Esophagus squamous epithelium (tissue), 5 donors: Measurements from ENCODE around the gene FMN2. TPM values are rescaled to one million over a fixed set of nuclear protein-coding genes. Genes with fewer than 3 reads are reported as not detected.
"Not testable (repeated sequence)": the region's sequence is repeated elsewhere in the genome, so short reads cannot be mapped to it uniquely, and the experiment has no call there.

Experiments used
- DNase-seq: peaks from one replicate; lab custom pipeline; 2025; lab: John Stamatoyannopoulos, UW
- H3K27ac ChIP-seq, 4 donors: fragments of 200-600 bp; sonication (generic); one replicate each; pipeline ENCODE4 v1.5.1; 2016 to 2019; ENCODE audit warnings: mild to moderate bottlenecking in 1 of 4
- H3K27me3 ChIP-seq, 4 donors: fragments of 200-600 bp; sonication (generic); 1 replicate in 3 of 4; 2 replicates in 1 of 4; pipeline versions ENCODE4 v1.5.1 to v1.6.0; 2017 to 2021; ENCODE audit warnings: antibody characterized with exemption in 1 of 4
- H3K36me3 ChIP-seq, 3 donors: fragments of 200-600 bp; sonication (generic); one replicate each; pipeline ENCODE4 v1.5.1; 2016 to 2019
- H3K4me1 ChIP-seq, 3 donors: fragments of 200-600 bp; sonication (generic); one replicate each; pipeline ENCODE4 v1.5.1; 2017 to 2019
- H3K4me3 ChIP-seq, 4 donors: fragments of 200-600 bp; sonication (generic); 1 replicate in 3 of 4; 2 replicates in 1 of 4; pipeline ENCODE4 v1.5.1; 2016 to 2019; ENCODE audit warnings: mild to moderate bottlenecking in 2 of 4, moderate library complexity in 1 of 4
- H3K9me3 ChIP-seq, 3 donors: fragments of 200-600 bp; sonication (generic); one replicate each; pipeline ENCODE4 v1.5.1; 2016 to 2019
- POLR2A ChIP-seq, 4 donors: fragments of 450-650 bp; IDR thresholded peaks; one replicate each; pipeline ENCODE4 v1.6.1; 2017; ENCODE audit warnings: antibody characterized with exemption in 4 of 4, mild to moderate bottlenecking in 4 of 4, moderate library complexity in 3 of 4
- WGBS, 2 donors: methylation state at CpG; one replicate each; pipeline ENCODE4 v1.1.5; 2018; 5-methylcytosine and 5-hydroxymethylcytosine counted together
- intact Hi-C: fragments of 100-400 bp; cut with DNase I; formaldehyde crosslinking; loops from one replicate; pipeline ENCODE4 v1.15.0; 2022
- total RNA-seq, 4 donors: library from RNA; depleted of rRNA; stranded (reverse); fragments of >200 nt; gene quantifications; one replicate each; pipeline ENCODE4 v1.1.0, GENCODE V29; 2016
- TF ChIP-seq, protein P1 (sequence below), 6 experiments: fragments of 450-650 bp in 4 of 6; fragments of 200-600 bp in 2 of 6; sonication (generic) in 2 of 6; IDR thresholded peaks; one replicate each; pipeline ENCODE4 v1.5.1; 2016 to 2019; ENCODE audit warnings: antibody characterized with exemption in 6 of 6, mild to moderate bottlenecking in 4 of 6, moderate library complexity in 4 of 6
- donor health status: DM: yes; HTN: yes; CAD: no.

The FMN2 gene
- total RNA-seq, 4 donors from 2014 or later, result 0.19 to 0.35 TPM; not detected in 2

DNA sequence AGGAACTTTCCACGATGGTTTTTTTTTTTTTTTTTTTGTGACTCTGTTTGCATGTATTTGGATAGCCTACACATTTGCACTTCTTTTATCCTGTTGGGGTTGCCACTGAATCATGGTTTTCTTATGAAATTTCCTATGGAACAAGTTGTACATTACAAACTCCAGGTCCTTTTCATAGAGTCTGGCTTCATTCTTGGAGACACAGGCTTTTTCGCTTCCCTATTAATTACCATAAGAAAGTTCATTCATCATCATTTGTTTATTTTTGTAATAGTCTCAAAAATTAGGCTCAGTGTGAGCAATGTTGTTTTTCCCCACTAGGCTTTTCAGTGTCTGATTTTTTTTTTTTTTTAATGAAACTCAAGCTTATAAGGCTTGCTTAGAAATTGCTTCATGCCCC, 179.4 kb downstream of the FMN2 start:
- H3K4me1 ChIP-seq, result no peaks in the 10 kb centered on the region
- TF ChIP-seq, protein P1, sequence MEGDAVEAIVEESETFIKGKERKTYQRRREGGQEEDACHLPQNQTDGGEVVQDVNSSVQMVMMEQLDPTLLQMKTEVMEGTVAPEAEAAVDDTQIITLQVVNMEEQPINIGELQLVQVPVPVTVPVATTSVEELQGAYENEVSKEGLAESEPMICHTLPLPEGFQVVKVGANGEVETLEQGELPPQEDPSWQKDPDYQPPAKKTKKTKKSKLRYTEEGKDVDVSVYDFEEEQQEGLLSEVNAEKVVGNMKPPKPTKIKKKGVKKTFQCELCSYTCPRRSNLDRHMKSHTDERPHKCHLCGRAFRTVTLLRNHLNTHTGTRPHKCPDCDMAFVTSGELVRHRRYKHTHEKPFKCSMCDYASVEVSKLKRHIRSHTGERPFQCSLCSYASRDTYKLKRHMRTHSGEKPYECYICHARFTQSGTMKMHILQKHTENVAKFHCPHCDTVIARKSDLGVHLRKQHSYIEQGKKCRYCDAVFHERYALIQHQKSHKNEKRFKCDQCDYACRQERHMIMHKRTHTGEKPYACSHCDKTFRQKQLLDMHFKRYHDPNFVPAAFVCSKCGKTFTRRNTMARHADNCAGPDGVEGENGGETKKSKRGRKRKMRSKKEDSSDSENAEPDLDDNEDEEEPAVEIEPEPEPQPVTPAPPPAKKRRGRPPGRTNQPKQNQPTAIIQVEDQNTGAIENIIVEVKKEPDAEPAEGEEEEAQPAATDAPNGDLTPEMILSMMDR (IDR thresholded peaks at IDR 0.05), result no peak
- no peak for TF ChIP-seq POLR2A (IDR thresholded peaks at IDR 0.05)
- H3K27me3 ChIP-seq, result no peaks in the 10 kb centered on the region
- no peak for DNase-seq
- H3K4me3 ChIP-seq, result no peak overlapping the region
- peaks cover 0 to 14% (median 0%) of the 10 kb centered on the region in 3 donors for H3K9me3 ChIP-seq
- WGBS, 2 donors, result 57 to 62% methylated on average over 2 of the region's 2 CpGs
- H3K36me3 ChIP-seq, result no peaks in the 10 kb centered on the region
- H3K27ac ChIP-seq, result no peak overlapping the region
- intact Hi-C loops, result no loop called here

DNA sequence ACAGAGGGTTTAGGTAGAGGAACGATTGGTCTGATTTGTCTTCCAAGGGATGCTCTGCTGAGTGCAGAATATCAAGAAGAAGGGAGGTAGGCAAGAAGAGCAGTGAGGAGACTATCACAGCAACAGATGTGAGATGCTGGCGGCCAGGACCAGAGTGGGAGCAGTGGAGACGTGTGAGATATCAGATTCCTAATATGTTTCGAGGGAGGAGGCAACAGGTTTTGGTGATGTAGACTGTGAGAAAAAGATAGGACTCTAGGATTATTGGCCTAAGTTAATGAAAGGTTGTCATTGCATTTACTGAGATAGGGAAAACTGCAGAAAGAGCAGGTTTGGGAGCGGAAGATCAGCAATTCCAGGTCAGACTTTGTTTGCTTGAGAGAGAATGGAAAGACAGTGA, 182.9 kb downstream of the FMN2 start:
- WGBS, 2 donors, result 76 to 78% methylated on average over 5 of the region's 5 CpGs
- Histone ChIP-seq H3K4me3 (no peak overlapping the region), H3K9me3 (peaks cover 0 to 7% (median 0%) of the 10 kb centered on the region in 3 donors), H3K27ac (no peak overlapping the region), H3K4me1 (no peaks in the 10 kb centered on the region), H3K27me3 (no peaks in the 10 kb centered on the region), H3K36me3 (no peaks in the 10 kb centered on the region)
- DNase-seq, result no peak
- no peak for TF ChIP-seq POLR2A (IDR thresholded peaks at IDR 0.05)
- TF ChIP-seq, protein P1 (IDR thresholded peaks at IDR 0.05), result no peak
- intact Hi-C loops, result no loop called here

DNA sequence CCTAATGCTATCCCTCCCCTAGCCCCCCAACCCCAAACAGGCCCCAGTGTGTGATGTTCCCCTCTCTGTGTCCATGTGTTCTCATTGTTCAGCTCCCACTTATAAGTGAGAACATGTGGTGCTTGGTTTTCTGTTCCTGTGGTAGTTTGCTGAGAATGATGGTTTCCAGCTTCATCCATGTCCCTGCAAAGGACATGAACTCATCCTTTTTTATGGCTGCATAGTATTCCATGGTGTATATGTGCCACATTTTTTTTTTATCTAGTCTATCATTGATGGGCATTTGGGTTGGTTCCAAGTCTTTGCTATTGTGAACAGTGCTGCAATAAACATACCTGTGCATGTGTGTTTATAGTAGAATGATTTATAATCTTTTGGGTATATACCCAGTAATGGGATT, 183.5 kb downstream of the FMN2 start:
- H3K27ac ChIP-seq, H3K9me3 ChIP-seq, DNase-seq, H3K36me3 ChIP-seq, H3K27me3 ChIP-seq, H3K4me1 ChIP-seq, H3K4me3 ChIP-seq, intact Hi-C loops: not testable (repeated sequence)

DNA sequence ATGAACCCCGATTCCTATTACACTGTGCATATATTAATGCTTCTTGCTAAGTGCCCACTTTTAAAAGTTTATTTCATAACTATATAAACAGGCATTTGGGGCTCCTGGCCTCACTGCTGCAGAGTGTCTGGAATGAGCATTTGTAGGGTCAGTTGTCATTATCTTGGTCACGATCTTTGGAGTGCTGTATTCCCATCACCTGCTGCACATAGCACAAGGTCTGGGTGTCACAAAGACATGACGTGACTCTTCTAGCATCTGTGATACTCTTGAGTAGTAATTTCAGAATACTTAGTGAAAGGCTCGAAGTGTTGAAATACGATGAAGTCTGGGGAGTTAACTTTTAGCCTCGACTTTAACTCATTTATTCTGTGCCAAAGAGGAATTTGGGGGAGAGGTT, 186.4 kb downstream of the FMN2 start:
- intact Hi-C loops, result no loop called here

DNA sequence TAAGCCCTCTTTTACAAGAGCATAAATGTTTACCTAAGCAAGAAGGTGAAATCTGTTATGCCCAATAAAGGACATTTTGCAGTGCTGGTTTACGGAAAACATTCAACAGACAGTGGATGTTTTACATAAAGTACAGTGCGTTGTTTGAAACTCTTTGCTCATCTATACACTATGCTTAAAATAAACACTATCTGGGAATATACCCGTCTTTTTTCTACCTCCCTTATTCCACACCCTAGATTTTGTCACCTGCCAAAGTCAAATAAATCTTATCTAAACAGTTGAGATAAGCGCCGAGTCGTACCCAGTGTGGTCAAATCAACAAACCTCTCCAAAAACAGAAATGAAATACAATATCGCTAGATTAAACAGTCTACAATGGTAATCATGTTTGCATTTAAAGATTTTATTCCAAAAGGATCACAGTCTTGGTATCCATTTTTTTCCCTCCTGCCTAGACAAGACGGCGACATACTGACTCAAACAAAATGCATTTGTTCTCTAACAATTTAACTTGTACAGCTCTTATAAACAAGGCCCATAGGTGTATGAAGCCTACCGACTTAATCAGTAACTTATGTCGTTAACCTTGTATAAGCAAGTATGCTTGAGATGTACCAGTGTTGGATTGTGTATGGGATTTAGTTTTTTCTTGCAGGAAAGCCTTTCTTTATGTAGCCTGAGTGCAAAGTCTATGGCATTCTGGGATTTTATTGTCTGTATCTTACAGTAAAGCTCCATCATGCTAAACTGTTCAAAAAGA, 189.1 kb downstream of the FMN2 start:
- TF ChIP-seq, protein P1 (IDR thresholded peaks at IDR 0.05), result no peak
- TF ChIP-seq POLR2A (IDR thresholded peaks at IDR 0.05), result no peak
- Histone ChIP-seq H3K4me1 (no peaks in the 10 kb centered on the region), H3K4me3 (no peak overlapping the region), H3K9me3 (no peaks in the 10 kb centered on the region), H3K27ac (no peak overlapping the region), H3K36me3 (no peaks in the 10 kb centered on the region), H3K27me3 (no peaks in the 10 kb centered on the region)
- intact Hi-C loops, result no loop called here
- no peak for DNase-seq
- 52 to 74% methylated on average over 11 of the region's 11 CpGs for WGBS, 2 donors

More for the DNA sequence above, 186.4 kb downstream of the FMN2 start:
- H3K4me3 ChIP-seq, result no peak overlapping the region
- H3K36me3 ChIP-seq, result no peaks in the 10 kb centered on the region
- no peaks in the 10 kb centered on the region for H3K27me3 ChIP-seq
- H3K4me1 ChIP-seq, result no peaks in the 10 kb centered on the region
- 71 to 72% methylated on average over 6 of the region's 6 CpGs for WGBS, 2 donors
- H3K27ac ChIP-seq, result no peak overlapping the region
- no peaks in the 10 kb centered on the region for H3K9me3 ChIP-seq
- no peak for DNase-seq
- TF ChIP-seq, protein P1 (IDR thresholded peaks at IDR 0.05), result no peak
- TF ChIP-seq POLR2A (IDR thresholded peaks at IDR 0.05), result no peak
